Neural progenitor cell (in vitro differentiated cells): ENCODE results near the gene ANO10. TPM values are rescaled to one million over a fixed set of nuclear protein-coding genes. Genes with fewer than 3 reads are reported as not detected.

Source experiments
- DNase-seq: peaks from one replicate; pipeline ENCODE4 v3.0.0-alpha.2; 2016; ENCODE audit warnings: low spot score
- H2AFZ ChIP-seq: fragments of 200-600 bp; sonication (generic); replicated peaks from 2 replicates; pipeline ENCODE4 v1.6.1; 2016; ENCODE audit warnings: antibody characterized with exemption
- H3F3A ChIP-seq: fragments of 200-600 bp; sonication (generic); 2 replicates; pipeline ENCODE4 v1.6.1; 2016; ENCODE audit warnings: antibody characterized with exemption, low read depth
- H3K27ac ChIP-seq: fragments of 200-600 bp; sonication (generic); 2 replicates; pipeline ENCODE4 v1.5.1; 2016; ENCODE audit warnings: mild to moderate bottlenecking
- H3K27me3 ChIP-seq: fragments of 200-600 bp; sonication (generic); 2 replicates; pipeline ENCODE4 v1.6.1; 2016; ENCODE audit warnings: mild to moderate bottlenecking, moderate library complexity
- H3K36me3 ChIP-seq: fragments of 200-600 bp; sonication (generic); 2 replicates; pipeline ENCODE4 v1.5.1; 2016
- H3K4me1 ChIP-seq: fragments of 200-600 bp; sonication (generic); 2 replicates; pipeline ENCODE4 v1.6.1; 2016; ENCODE audit warnings: mixed run types
- H3K4me2 ChIP-seq: fragments of 200-600 bp; sonication (generic); 2 replicates; pipeline ENCODE4 v1.6.1; 2016
- H3K4me3 ChIP-seq: fragments of 200-600 bp; sonication (generic); 2 replicates; pipeline ENCODE4 v1.5.1; 2016
- H3K79me2 ChIP-seq: fragments of 200-600 bp; sonication (generic); 2 replicates; pipeline ENCODE4 v1.6.1; 2016; ENCODE audit warnings: low read depth
- H3K9ac ChIP-seq: fragments of 200-600 bp; sonication (generic); 2 replicates; pipeline ENCODE4 v1.6.1; 2016
- H3K9me3 ChIP-seq: fragments of 200-600 bp; sonication (generic); 2 replicates; pipeline ENCODE4 v1.5.1; 2016; ENCODE audit warnings: low read depth
- H4K20me1 ChIP-seq: fragments of 200-600 bp; sonication (generic); 2 replicates; pipeline ENCODE4 v1.6.1; 2016; ENCODE audit warnings: low read depth
- H3K27ac Mint-ChIP-seq: 3 replicates; pipeline ENCODE4 v1.8.0; 2021; ENCODE audit warnings: mixed read lengths
- H3K27me3 Mint-ChIP-seq: 2 replicates; pipeline ENCODE4 v1.8.0; 2022; ENCODE audit warnings: low read depth, mild to moderate bottlenecking, inconsistent platforms, moderate library complexity, mixed read lengths; ENCODE audit not compliant: insufficient read depth
- H3K36me3 Mint-ChIP-seq: 3 replicates; pipeline ENCODE4 v1.8.0; 2021; ENCODE audit warnings: mixed read lengths
- H3K4me1 Mint-ChIP-seq: 3 replicates; pipeline ENCODE4 v1.8.0; 2021; ENCODE audit warnings: mixed read lengths
- H3K4me3 Mint-ChIP-seq: 3 replicates; pipeline ENCODE4 v1.8.0; 2021; ENCODE audit warnings: mild to moderate bottlenecking, moderate library complexity, mixed read lengths
- H3K9me3 Mint-ChIP-seq: 3 replicates; pipeline ENCODE4 v1.8.0; 2020; ENCODE audit warnings: mixed read lengths
- CTCF ChIP-seq: fragments of 200-600 bp; sonication (generic); IDR thresholded peaks from 2 replicates; pipeline ENCODE4 v1.5.1; 2017; ENCODE audit warnings: antibody characterized with exemption, mild to moderate bottlenecking
- EZH2 ChIP-seq: fragments of 200-600 bp; sonication (generic); IDR thresholded peaks from 2 replicates; pipeline ENCODE4 v1.6.1; 2017; ENCODE audit warnings: antibody characterized with exemption, mild to moderate bottlenecking, moderate library complexity
- EZH2phosphoT487 ChIP-seq: fragments of 200-600 bp; sonication (generic); IDR thresholded peaks from 2 replicates; pipeline ENCODE4 v1.6.1; 2017; ENCODE audit warnings: antibody characterized with exemption
- total RNA-seq: library from RNA; depleted of rRNA; stranded (reverse); fragments of >200 nt; gene quantifications from 2 replicates; pipeline ENCODE4 v1.2.3, GENCODE V29; 2015; ENCODE audit warnings: low replicate concordance

ANO10 gene
- total RNA-seq, 1 donor from 2014 or later: 44.4 TPM

- Mint-ChIP-seq H3K27ac (no peak overlapping the region), H3K27me3 (peaks cover 2% of the 10 kb centered on the region), H3K9me3 (no peaks in the 10 kb centered on the region), H3K4me3 (no peak overlapping the region), H3K36me3 (no peaks in the 10 kb centered on the region), H3K4me1 (peaks cover 20% of the 10 kb centered on the region)
- TF ChIP-seq CTCF: no peak
- no peak for TF ChIP-seq EZH2phosphoT487
- TF ChIP-seq EZH2: no peak
- Histone ChIP-seq H2AFZ (no peak overlapping the region), H3K9me3 (no peaks in the 10 kb centered on the region), H3K36me3 (no peaks in the 10 kb centered on the region), H4K20me1 (no peaks in the 10 kb centered on the region), H3K4me2 (no peak overlapping the region), H3K79me2 (no peaks in the 10 kb centered on the region), H3K4me3 (no peak overlapping the region), H3K4me1 (no peaks in the 10 kb centered on the region), H3K27ac (no peak overlapping the region), H3K9ac (no peak overlapping the region), H3F3A (no peaks in the 10 kb centered on the region), H3K27me3 (no peaks in the 10 kb centered on the region)
- DNase-seq: no peak
Observed at GRCh38 chr3:43637702-43638101, 15.9 kb upstream of the ANO10 start.

GRCh38 chr3:43632986-43633385, 11.2 kb upstream of the ANO10 start:
- Histone ChIP-seq H3K9ac (no peak overlapping the region), H3K4me3 (no peak overlapping the region), H3K9me3 (no peaks in the 10 kb centered on the region), H4K20me1 (no peaks in the 10 kb centered on the region), H3F3A (no peaks in the 10 kb centered on the region), H3K4me1 (no peaks in the 10 kb centered on the region), H3K36me3 (no peaks in the 10 kb centered on the region), H2AFZ (no peak overlapping the region), H3K4me2 (no peak overlapping the region), H3K27me3 (no peaks in the 10 kb centered on the region), H3K79me2 (no peaks in the 10 kb centered on the region), H3K27ac (no peak overlapping the region)
- H3K9me3 Mint-ChIP-seq: no peaks in the 10 kb centered on the region
- H3K36me3 Mint-ChIP-seq: no peaks in the 10 kb centered on the region
- H3K27me3 Mint-ChIP-seq: peaks cover 5% of the 10 kb centered on the region
- DNase-seq: no peak
- TF ChIP-seq EZH2: no peak
- H3K4me3 Mint-ChIP-seq: no peak overlapping the region
- H3K27ac Mint-ChIP-seq: no peak overlapping the region
- peaks cover 3% of the 10 kb centered on the region for H3K4me1 Mint-ChIP-seq

- Histone ChIP-seq H3K4me1 (no peaks in the 10 kb centered on the region), H2AFZ (no peak overlapping the region), H3K27me3 (no peaks in the 10 kb centered on the region), H3K36me3 (no peaks in the 10 kb centered on the region), H3K9me3 (no peaks in the 10 kb centered on the region), H3K4me3 (no peak overlapping the region), H3K79me2 (no peaks in the 10 kb centered on the region), H3K4me2 (no peak overlapping the region), H3K27ac (no peak overlapping the region), H3K9ac (no peak overlapping the region), H3F3A (no peaks in the 10 kb centered on the region), H4K20me1 (no peaks in the 10 kb centered on the region)
- no peaks in the 10 kb centered on the region for H3K9me3 Mint-ChIP-seq
- H3K27me3 Mint-ChIP-seq: peaks cover 5% of the 10 kb centered on the region
- no peak for DNase-seq
- H3K36me3 Mint-ChIP-seq: no peaks in the 10 kb centered on the region
- no peak overlapping the region for H3K4me3 Mint-ChIP-seq
- no peak overlapping the region for H3K27ac Mint-ChIP-seq
- peaks cover 3% of the 10 kb centered on the region for H3K4me1 Mint-ChIP-seq
- TF ChIP-seq CTCF: no peak
- no peak for TF ChIP-seq EZH2phosphoT487
- no peak for TF ChIP-seq EZH2
Observed at GRCh38 chr3:43632269-43632733, 10.5 kb upstream of the ANO10 start.

- Mint-ChIP-seq H3K27ac (no peak overlapping the region), H3K9me3 (no peaks in the 10 kb centered on the region), H3K27me3 (peaks cover 3% of the 10 kb centered on the region), H3K36me3 (no peaks in the 10 kb centered on the region), H3K4me1 (no peaks in the 10 kb centered on the region), H3K4me3 (no peak overlapping the region)
- DNase-seq: no peak
- Histone ChIP-seq H3K9ac (no peak overlapping the region), H4K20me1 (no peaks in the 10 kb centered on the region), H3K9me3 (no peaks in the 10 kb centered on the region), H3F3A (no peaks in the 10 kb centered on the region), H3K4me1 (no peaks in the 10 kb centered on the region), H2AFZ (no peak overlapping the region), H3K4me3 (no peak overlapping the region), H3K4me2 (no peak overlapping the region), H3K27me3 (no peaks in the 10 kb centered on the region), H3K36me3 (no peaks in the 10 kb centered on the region), H3K27ac (no peak overlapping the region), H3K79me2 (no peaks in the 10 kb centered on the region)
- TF ChIP-seq EZH2phosphoT487 (no peak), EZH2 (no peak), CTCF (no peak)
Observed at GRCh38 chr3:43629741-43630140, 7.9 kb upstream of the ANO10 start.
